Activated naive CD8-positive, alpha-beta T cell (primary cell): ENCODE results near the gene CHST3.

Experiments
- H3K27ac Mint-ChIP-seq: one replicate; pipeline ENCODE4 v1.8.0; 2021; ENCODE audit warnings: mixed read lengths
- H3K27me3 Mint-ChIP-seq: one replicate; pipeline ENCODE4 v1.8.0; 2021; ENCODE audit warnings: mixed read lengths
- H3K36me3 Mint-ChIP-seq: one replicate; pipeline ENCODE4 v1.8.0; 2021; ENCODE audit warnings: mixed read lengths
- H3K4me1 Mint-ChIP-seq: one replicate; pipeline ENCODE4 v1.8.0; 2021; ENCODE audit warnings: low read depth, mixed read lengths
- H3K4me3 Mint-ChIP-seq: one replicate; pipeline ENCODE4 v1.8.0; 2021; ENCODE audit warnings: mild to moderate bottlenecking, mixed read lengths
- H3K9me3 Mint-ChIP-seq: one replicate; pipeline ENCODE4 v1.8.0; 2021; ENCODE audit warnings: low read depth, mixed read lengths

CHST3 gene

DNA sequence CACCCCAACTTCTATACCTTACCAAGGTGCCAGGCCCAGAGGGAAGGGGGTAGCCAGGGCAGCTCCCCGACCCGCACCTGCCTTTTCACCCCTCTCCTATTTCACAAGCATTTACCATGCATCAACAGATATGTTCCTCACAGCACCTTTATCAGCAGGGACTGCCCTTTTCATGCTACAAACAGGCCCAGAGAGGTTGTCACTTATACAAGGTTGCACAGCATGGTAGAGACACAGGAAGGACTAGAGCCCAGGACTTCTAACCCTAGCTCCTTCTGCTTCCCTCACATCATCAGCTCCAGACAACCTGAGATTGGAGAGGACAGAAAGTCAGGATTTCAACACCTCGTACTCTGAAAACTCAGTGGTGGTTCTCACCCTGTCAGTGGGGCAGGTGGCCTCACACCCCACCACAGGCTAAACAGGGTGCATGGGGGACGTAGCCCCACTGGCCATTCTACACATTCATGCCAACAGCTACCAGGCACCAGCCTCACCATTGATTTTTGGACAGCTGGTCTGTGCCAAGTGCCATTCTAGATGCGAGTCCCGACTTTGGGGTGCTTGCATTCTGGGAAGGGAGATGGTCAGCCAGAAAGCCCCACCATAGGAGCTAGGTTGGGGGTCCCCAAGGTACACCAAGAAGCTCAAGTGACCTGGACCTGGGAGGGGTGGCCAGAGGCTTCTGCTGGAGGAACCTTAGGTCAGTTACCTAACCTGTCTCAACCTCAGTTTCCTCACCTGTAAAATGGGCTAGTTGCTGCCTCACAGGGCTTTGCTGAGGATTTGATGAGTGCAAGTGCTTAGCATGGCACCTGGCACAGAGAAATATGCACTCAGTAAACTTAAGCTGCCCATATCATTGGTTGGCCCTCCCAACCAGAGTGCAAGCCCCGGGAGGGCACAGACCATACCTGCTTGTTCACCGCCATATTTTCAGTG lies 38.4 kb downstream of the CHST3 start:
- H3K4me3 Mint-ChIP-seq, result no peak overlapping the region
- no peaks in the 10 kb centered on the region for H3K36me3 Mint-ChIP-seq
- H3K27ac Mint-ChIP-seq, result no peak overlapping the region
- H3K4me1 Mint-ChIP-seq, result no peaks in the 10 kb centered on the region
- no peaks in the 10 kb centered on the region for H3K9me3 Mint-ChIP-seq
- H3K27me3 Mint-ChIP-seq, result peaks cover 2% of the 10 kb centered on the region

DNA sequence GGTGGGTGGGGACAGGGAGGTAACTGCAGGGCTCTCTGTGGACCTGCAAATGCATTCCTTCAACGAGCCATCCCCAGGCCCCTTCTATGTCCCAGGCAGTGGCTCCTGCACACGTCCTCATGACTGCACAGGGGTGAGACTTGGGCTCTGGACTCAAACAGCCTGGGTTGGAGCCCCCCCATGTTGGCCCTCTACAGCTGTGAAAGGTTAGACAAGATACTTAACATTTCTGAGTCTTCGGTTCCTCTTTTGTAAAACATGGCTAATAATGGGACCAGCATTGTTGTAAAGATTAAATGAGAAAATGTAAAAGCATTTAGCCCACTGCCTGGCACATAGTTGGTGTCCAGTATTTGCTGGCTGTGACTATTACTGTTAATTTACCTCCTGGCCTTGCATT lies 41.8 kb downstream of the CHST3 start:
- H3K9me3 Mint-ChIP-seq, result no peaks in the 10 kb centered on the region
- no peaks in the 10 kb centered on the region for H3K4me1 Mint-ChIP-seq
- no peak overlapping the region for H3K27ac Mint-ChIP-seq
- H3K36me3 Mint-ChIP-seq, result no peaks in the 10 kb centered on the region
- H3K27me3 Mint-ChIP-seq, result no peaks in the 10 kb centered on the region
- no peak overlapping the region for H3K4me3 Mint-ChIP-seq

DNA sequence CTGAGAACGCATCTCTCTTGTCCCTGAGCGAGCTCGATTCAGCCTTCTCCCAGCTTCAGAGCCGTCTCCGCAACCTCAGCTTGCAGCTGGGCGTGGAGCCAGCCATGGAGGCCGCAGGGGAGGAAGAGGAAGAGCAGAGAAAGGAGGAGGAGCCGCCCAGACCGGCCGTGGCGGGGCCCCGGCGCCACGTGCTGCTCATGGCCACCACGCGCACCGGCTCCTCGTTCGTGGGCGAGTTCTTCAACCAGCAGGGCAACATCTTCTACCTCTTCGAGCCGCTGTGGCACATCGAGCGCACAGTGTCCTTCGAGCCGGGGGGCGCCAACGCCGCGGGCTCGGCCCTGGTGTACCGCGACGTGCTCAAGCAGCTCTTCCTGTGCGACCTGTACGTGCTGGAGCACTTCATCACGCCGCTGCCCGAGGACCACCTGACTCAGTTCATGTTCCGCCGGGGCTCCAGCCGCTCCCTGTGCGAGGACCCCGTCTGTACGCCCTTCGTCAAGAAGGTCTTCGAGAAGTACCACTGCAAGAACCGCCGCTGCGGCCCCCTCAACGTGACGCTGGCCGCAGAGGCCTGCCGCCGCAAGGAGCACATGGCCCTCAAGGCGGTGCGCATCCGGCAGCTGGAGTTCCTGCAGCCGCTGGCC lies 43.2 kb downstream of the CHST3 start:
- H3K27me3 Mint-ChIP-seq, result no peaks in the 10 kb centered on the region
- H3K4me3 Mint-ChIP-seq, result no peak overlapping the region
- no peaks in the 10 kb centered on the region for H3K9me3 Mint-ChIP-seq
- no peaks in the 10 kb centered on the region for H3K36me3 Mint-ChIP-seq
- H3K4me1 Mint-ChIP-seq, result no peaks in the 10 kb centered on the region
- H3K27ac Mint-ChIP-seq, result no peak overlapping the region

DNA sequence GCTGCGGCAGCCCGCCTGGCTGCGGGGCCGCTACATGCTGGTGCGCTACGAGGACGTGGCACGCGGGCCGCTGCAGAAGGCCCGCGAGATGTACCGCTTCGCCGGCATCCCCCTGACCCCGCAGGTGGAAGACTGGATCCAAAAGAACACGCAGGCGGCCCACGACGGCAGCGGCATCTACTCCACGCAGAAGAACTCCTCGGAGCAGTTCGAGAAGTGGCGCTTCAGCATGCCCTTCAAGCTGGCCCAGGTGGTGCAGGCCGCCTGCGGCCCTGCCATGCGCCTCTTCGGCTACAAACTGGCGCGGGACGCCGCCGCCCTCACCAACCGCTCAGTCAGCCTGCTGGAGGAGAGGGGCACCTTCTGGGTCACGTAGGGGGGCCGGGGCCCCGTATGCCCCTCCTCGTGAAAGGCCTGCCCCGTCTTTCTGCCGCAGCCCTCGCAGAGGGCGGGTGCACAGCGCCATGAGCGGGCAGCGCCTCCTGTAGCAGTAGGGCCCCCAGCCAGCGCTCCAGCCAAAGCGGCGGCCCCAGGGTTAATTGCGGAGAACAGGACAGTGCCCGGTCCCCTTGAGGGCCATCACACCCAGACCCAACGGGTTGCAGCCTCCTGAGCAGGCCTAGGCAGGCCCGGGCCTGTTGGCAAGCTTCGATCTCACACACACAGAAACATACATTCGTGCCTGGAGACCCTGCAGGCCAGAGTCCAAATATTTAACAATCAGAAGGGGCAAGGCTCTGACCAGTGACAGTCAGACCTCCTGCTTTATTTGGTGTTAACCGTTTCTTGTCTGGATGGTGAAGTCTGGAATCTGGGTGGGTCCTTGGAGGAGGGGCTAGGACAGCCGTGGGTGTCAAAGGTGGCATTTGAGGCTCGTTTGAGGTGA lies 44.1 kb downstream of the CHST3 start:
- Mint-ChIP-seq H3K27me3 (no peaks in the 10 kb centered on the region), H3K9me3 (no peaks in the 10 kb centered on the region), H3K36me3 (no peaks in the 10 kb centered on the region), H3K4me1 (no peaks in the 10 kb centered on the region), H3K4me3 (no peak overlapping the region), H3K27ac (no peak overlapping the region)

DNA sequence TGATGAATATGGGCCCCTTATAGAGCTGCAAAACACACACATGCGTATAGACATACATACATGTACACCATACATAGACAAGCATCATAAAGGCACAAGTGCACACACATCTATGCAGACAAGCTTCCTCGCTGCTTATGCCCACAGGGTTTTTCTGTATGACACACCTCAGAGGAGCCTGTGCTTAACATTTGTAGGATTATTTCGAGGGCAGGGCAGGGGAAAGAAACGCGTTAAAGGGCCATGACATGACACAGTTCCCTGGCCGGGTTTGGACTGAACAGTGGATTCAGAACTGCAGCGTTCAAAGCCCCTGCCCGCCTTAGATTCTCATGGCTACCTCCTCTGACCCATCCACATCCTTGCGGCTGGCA lies 44.8 kb downstream of the CHST3 start:
- Mint-ChIP-seq H3K4me1 (no peaks in the 10 kb centered on the region), H3K36me3 (no peaks in the 10 kb centered on the region), H3K9me3 (no peaks in the 10 kb centered on the region), H3K27ac (no peak overlapping the region), H3K27me3 (no peaks in the 10 kb centered on the region), H3K4me3 (no peak overlapping the region)

DNA sequence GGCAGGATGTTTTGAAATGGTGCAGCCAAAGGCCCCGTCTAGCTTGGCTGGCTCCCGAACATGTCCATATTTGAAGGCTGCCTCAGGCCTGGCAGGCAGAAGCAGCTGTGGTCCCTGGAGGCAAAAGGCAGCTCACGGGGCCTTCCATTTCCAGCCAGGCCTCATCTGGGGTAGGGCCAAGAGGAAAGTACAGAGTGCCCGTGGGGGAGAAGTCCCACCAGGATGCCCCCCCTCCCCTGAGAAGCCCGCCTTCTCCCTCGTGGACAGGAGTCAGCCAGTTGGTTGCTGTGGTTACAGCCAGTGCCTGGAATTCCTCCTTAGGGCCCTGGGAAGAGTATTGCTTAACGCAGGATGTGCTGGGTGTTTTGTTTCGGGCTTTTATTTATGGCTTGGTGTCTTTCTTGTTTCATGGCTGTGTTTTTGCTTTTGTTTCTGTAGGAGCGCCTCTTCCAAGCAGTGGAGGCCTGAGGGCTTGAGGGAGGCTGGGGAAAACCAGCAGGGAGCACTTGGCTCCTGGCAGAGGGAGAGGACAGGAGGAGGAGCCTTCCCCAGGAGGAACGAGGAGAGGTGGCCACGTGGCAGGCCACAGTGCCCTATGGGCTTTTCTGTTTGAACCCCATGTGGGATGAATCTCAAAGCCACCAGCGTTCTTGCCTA lies 45.4 kb downstream of the CHST3 start:
- Mint-ChIP-seq H3K27me3 (no peaks in the 10 kb centered on the region), H3K27ac (no peak overlapping the region), H3K9me3 (no peaks in the 10 kb centered on the region), H3K36me3 (no peaks in the 10 kb centered on the region), H3K4me1 (no peaks in the 10 kb centered on the region), H3K4me3 (no peak overlapping the region)

DNA sequence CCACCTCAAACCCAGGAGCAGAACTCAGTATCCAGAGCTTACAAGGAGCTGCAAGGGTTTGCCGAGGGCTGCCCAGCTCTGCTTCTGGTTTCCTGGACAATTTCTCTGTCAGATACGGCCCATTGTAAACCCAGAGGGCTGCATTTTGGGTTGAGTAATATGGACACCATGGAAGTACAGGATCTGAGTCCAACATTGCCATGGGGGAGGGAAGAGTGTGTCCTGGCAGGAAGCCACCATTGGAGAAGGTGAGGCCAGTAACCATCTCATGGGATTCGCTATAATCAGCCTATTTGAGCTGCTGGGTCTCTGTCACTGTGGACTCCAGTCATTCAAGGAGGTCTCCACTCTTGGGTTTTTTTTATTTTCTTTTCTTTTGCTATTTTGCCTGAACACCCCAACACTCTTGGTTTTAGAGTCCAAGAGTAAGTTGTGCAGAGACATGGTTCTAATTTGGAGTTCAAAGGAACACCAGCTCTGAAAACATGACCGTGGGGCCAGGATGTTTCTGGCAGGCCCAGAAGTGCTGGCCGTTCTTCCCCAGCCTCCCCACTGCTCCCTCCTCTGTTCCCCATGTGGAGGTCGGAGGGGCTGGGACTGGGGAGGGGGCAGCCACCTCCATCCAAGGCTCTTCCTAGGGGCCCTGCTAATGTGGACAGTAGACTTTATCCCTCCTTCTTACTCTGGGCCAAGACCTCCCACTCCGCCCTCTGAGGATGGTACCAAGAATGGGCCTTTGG lies 46.2 kb downstream of the CHST3 start:
- H3K27ac Mint-ChIP-seq, result no peak overlapping the region
- no peaks in the 10 kb centered on the region for H3K27me3 Mint-ChIP-seq
- no peaks in the 10 kb centered on the region for H3K9me3 Mint-ChIP-seq
- H3K4me1 Mint-ChIP-seq, result no peaks in the 10 kb centered on the region
- no peaks in the 10 kb centered on the region for H3K36me3 Mint-ChIP-seq
- H3K4me3 Mint-ChIP-seq, result no peak overlapping the region

DNA sequence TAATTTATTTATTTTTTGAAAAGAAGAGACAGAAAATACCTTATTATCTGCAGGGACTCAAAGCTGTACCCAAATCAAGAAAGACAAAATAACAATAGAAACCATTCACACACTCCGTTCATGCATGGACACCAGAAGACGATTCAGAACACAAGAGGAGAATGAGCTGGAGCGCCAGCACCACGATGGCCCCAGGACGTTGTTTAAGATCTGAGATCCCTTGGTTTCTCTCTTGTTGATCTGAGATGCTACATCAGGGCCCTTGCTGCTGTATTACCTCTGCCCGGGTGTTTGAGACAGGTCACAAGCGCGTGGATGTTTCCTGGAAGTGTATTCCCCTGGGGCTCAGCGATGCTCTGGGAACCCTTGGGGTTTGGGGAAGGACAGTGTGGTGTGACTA lies 46.8 kb downstream of the CHST3 start:
- Mint-ChIP-seq H3K4me1 (no peaks in the 10 kb centered on the region), H3K36me3 (no peaks in the 10 kb centered on the region), H3K27me3 (no peaks in the 10 kb centered on the region), H3K27ac (no peak overlapping the region), H3K4me3 (no peak overlapping the region), H3K9me3 (no peaks in the 10 kb centered on the region)

DNA sequence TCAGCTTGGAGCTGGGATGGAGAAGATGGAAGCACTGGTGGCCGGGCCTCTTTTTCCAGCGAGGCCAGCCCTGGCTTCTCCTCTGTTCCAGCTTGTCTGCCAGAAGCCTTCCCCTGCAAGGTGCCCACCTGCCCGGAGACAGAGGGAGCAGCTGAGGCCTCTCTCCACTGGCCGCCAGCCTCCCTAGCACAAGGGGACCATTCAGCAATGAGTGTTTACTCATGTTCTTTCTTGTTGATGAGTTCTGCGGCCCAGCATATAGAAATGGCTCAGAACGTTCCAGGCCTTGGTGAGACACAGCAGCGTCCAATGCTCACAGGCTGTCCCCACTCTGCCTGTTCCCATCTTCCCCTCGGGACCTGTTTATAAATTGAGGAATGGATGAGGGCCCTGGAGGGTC lies 47.3 kb downstream of the CHST3 start:
- H3K4me3 Mint-ChIP-seq, result no peak overlapping the region
- no peaks in the 10 kb centered on the region for H3K9me3 Mint-ChIP-seq
- H3K36me3 Mint-ChIP-seq, result no peaks in the 10 kb centered on the region
- H3K27ac Mint-ChIP-seq, result no peak overlapping the region
- H3K27me3 Mint-ChIP-seq, result no peaks in the 10 kb centered on the region
- no peaks in the 10 kb centered on the region for H3K4me1 Mint-ChIP-seq

DNA sequence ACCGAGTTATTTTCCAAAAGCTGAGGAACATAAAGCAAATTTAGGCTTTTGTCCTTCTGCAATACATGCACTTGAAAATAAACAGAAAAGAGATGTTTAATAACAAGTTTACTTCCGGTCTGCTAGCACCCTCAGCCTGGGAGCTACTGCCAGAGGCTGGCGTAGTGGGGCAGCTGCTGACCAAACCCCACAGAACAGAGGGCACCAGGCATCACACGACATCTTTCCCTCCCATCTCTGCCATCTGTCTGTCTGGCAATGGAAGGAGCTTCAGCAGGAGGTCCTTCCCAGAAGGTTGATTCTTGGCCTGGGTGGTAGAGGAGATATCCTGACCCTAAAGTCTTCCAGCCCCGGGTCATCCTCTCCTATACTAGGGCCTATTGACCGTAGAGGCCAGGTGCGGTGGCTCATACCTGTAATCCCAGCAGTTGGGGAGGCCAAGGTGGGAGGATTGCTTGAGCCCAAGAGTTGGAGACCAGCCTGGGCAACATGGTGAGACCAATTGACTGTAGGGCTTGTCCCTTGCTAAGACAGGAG lies 47.8 kb downstream of the CHST3 start:
- Mint-ChIP-seq H3K4me1 (no peaks in the 10 kb centered on the region), H3K4me3 (no peak overlapping the region), H3K27me3 (no peaks in the 10 kb centered on the region), H3K27ac (no peak overlapping the region), H3K9me3 (no peaks in the 10 kb centered on the region), H3K36me3 (no peaks in the 10 kb centered on the region)

DNA sequence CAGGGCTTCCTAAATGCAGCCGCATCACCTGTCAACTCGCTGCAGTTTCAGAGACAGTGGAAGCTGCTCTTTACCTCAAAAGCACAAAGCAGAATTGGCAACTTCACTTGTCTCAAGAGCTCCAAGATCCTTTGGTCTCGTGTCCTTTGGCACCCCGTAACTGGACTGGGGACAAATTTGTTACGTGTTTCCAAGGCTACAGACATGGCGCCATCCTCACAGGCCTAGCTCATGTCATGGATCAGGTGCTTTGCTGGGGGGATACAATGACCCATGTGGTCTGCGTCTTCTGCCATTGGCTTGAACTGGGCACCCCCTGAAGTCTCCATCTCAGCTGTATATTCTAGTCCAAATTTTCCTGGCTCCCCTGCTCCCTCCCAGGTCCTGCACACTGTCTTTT lies 48.6 kb downstream of the CHST3 start:
- H3K27ac Mint-ChIP-seq, result no peak overlapping the region
- H3K4me1 Mint-ChIP-seq, result no peaks in the 10 kb centered on the region
- H3K36me3 Mint-ChIP-seq, result no peaks in the 10 kb centered on the region
- no peaks in the 10 kb centered on the region for H3K27me3 Mint-ChIP-seq
- H3K4me3 Mint-ChIP-seq, result no peak overlapping the region
- no peaks in the 10 kb centered on the region for H3K9me3 Mint-ChIP-seq

DNA sequence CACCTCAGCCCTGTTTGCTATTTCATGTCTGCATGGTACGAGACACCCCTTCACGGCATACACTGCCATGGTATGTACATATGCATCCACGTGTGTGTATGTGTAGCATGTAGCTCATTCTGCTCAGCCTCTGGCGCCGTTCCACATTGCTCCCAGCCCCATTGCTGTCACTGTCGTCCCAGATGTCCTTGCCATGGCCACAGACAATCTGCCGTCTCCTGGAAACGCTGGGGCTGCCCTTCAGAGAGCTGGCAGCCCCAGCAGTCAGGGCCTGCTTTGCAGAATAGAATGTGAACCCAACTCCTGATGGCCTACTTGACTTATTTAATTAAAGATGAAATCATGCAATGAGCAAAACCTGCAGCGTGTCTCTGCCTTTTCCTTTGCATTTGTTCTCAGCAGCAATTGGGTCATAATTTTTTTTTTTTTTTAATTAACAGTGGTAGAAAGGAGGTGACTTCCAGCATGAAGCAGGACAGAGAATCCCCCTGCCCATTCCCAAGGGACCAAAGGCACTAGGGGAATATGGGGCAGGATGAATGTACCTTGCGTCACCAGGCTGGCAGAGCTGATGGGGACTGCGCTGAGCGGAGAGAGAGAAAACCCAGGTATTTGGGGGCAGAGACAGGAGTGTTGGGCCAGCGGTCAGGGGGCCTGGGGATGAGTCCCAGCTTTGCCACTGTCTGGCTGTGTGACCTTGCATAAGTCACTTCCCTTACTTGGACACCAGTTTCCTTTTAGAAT lies 49.2 kb downstream of the CHST3 start:
- Mint-ChIP-seq H3K9me3 (no peaks in the 10 kb centered on the region), H3K4me1 (no peaks in the 10 kb centered on the region), H3K27me3 (no peaks in the 10 kb centered on the region), H3K4me3 (no peak overlapping the region), H3K36me3 (no peaks in the 10 kb centered on the region), H3K27ac (no peak overlapping the region)

DNA sequence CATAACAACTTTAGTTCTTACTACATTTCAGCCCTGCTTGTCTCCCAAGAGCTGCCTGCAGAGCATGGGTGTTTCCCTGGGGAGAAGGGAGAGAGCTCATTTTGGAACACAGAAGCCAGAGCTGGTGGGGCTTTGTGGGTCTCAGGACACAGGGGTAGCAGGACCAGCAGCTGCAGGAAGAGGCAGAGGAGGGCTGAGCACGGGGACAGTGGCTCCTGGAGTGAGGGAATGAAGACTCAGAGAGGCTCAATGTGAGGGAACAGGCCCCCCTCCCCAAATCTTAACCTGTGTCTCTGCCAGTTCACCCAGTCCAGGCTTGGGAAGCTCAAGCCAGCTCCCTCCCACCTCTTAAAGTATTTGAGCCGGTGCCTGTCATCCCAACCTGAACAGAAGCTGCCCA lies 50.0 kb downstream of the CHST3 start:
- no peak overlapping the region for H3K27ac Mint-ChIP-seq
- H3K4me1 Mint-ChIP-seq, result no peaks in the 10 kb centered on the region
- H3K9me3 Mint-ChIP-seq, result no peaks in the 10 kb centered on the region
- H3K36me3 Mint-ChIP-seq, result no peaks in the 10 kb centered on the region
- H3K4me3 Mint-ChIP-seq, result no peak overlapping the region
- H3K27me3 Mint-ChIP-seq, result no peaks in the 10 kb centered on the region
